NCI-H2107 treated with DMSO at 0.1 percent for 48 hours (cell line): Measurements from ENCODE around the gene PIGL.
"Not testable (repeated sequence)": the region's sequence is repeated elsewhere in the genome, so short reads cannot be mapped to it uniquely, and the experiment has no call there.

ENCODE experiments used
- DNase-seq: peaks from one replicate; lab custom pipeline; 2025; ENCODE audit not compliant: unreplicated experiment; lab: John Stamatoyannopoulos, UW

The PIGL gene

DNA sequence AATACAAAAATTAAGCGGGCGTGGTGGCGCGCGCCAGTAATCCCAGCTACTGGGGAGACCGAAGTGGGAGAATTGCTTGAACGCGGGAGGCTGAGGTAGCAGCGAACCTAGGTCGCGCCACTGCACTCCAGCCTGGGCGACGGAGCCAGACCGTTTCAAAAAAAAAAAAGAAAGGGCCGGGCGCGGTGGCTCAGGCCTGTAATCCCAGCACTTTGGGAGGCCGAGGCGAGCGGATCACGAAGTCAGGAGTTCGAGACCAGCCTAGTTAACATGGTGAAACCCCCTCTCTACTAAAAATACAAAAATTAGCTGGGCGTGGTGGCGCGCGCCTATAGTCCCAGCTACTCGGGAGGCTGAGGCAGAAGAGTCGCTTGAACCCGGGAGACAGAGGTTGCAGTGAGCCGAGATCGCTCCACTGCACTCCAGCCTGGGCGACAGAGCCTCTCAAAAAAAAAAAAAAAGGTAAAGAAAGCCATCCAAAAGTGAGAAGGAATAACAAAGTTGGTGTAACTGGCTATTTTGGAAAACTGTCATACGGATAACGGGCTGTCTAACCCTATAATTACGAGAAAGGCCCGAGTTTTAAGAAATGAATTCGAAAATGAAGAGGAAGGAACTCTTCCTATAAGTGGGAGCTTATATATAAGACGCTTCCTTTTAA is 539 bp upstream of the PIGL start:
- DNase-seq, result not testable (repeated sequence)

- no peak for DNase-seq
Observed at GRCh38 chr17:16222406-16222805, 5.4 kb downstream of the PIGL start.

- not testable (repeated sequence) for DNase-seq
Observed at GRCh38 chr17:16229912-16230561, 13.0 kb downstream of the PIGL start.

DNA sequence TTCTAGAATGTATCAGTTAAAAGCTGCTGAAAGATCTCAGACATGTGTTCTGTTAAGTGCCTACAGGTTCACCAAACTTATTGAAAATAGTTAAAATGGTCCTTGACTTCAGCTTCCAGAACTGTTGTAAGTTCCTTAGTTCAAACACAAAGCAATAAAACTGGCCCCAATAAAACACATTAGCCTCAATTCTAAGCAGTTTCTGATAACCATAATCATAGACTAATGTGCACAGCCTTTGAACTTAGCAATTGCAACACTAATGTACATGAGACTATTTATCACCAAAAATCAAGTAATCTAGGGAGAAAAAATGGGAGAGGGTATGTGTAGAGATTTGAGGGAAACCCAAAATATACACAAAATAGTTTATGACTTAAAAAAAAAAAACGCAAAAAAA is 15.4 kb downstream of the PIGL start:
- DNase-seq, result no peak

DNA sequence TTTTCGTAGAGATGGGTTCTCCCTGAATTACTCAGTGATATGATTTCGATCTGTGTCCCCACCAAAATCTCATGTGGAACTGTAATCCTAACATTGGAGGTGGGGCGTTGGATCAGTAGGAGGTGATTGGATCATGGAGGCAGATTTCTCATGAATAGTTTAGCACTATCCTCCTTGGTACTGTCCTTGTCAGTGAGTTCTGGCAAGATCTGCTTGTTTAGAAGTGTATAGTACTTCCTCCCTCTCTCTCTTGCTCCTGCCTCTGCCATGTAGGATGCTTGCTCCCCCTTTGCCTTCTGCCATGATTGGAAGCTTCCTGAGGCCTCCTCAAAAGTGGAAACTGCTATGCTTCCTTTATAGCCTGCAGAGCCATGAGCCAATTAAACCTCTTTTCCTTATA is 22.9 kb downstream of the PIGL start:
- no peak for DNase-seq

- DNase-seq, result no peak
Observed at GRCh38 chr17:16241906-16242399, 24.9 kb downstream of the PIGL start.

GRCh38 chr17:16243385-16243784 is 26.4 kb downstream of the PIGL start:
- no peak for DNase-seq

- no peak for DNase-seq
Observed at GRCh38 chr17:16243801-16244567, 27.0 kb downstream of the PIGL start.

DNA sequence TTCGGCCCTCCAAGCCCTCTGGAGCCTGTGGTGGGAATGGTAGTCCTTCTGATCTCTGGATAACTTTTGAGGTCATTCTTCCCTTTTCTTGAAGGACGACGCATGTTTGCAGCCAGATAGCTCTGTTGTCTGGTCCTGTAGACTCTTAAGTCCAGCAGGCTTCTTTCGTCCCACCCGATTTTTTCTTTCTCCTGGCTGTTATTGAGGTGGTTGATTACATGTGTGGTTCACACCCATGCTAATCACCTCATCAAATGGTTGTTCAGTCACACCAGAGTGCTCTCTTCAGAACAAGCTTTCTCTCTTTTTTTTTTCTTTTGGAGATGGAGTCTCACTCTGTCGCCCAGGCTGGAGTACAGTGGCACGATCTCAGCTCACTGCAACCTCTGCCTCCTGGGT is 30.6 kb downstream of the PIGL start:
- no peak for DNase-seq

DNA sequence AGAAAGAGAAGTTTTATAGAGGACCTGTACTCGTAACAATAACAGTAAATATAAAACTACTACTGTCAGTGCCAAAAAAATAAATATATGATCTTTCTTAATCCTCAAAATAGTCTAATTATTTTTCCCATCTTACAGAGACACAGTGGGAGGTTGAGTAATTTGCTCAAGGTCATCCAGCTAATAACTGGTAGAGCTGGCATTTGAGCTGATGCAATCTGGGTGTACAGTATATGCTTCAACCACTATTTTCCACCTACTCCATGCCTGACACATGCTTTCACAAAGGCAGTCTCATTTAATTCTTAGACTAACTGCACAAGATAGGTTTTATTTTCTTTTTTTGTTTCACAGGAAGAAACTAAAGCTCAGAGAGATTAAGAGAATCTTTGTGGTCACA is 33.6 kb downstream of the PIGL start:
- DNase-seq, result no peak

DNA sequence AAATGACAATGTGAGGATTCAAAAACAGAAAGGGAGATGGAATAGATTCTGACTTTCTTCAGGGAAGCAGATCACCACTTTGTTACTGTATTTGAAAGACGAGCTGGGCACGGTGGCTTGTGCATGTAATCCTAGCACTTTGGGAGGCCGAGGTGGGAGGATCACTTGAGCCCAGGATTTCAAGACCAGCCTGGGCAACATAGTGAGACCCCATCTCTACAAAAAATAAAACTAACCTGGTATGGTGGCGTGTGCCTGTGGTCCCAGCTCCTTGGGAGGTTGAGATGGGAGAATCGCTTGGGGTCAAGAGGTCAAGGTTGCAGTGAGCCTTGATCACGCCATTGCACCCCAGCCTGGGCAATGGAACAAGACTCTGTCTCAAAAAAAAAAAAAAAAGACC is 34.0 kb downstream of the PIGL start:
- no peak for DNase-seq

DNA sequence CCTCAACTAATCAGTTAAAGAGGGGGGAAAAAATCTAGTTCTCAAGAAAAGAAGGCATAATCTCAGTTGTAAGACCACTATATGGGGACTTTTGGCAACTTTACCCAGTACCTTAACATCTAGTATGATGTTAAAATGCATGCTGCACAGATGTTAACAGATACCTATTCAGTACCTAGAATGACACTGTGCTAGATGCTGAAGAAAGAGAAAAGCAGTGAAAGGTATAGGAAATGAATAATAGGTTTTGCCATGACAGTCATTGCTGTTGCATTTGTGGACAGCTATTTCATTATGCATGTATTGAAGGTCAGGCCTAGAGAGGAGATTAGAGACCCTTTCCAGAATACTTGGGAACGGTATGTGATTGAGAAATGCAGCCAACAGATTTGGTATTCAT is 34.5 kb downstream of the PIGL start:
- no peak for DNase-seq

GRCh38 chr17:16254773-16255400 is 37.9 kb downstream of the PIGL start:
- DNase-seq, result no peak

DNA sequence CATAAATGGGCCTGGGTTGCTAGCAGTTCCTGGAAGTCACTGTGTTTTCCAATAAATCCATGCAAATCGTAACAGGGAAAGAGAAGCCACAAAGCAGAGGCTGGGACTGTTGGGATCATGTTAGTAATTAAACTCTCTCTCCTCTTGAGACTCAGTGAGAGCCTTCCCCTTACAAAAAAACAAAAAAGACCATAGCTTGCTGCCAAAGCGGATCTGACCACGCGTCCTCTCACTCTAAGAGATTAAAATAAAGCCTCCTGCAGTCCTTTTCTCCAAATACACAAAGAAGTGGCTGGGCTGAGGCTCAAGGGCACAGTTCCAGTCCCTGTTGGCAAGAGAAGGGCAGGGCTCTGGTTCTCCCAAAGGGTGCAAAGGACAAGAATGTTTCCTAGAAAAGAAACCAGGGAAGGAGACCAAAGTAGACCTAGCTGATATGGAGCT is 38.5 kb downstream of the PIGL start:
- DNase-seq, result peak; percentile 8

DNA sequence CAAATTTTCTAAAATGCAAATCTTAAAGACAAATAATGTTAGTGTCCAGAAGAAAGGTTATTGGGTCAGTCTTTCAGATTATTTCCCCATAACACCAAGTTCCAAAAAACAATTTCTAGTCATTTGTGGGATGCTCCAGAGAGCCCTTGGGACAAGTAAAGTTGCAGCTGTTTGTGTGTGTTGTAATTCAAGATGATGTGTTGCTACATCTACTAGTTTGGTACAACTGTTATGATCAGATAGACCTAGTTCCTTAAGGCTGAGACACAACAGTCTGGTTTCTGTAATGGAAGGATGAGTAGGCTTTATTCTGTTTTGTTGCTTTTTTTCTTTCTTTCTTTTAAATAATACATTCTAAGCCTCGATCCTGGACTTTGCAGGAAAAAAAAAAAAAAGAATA is 41.9 kb downstream of the PIGL start:
- DNase-seq, result no peak

DNA sequence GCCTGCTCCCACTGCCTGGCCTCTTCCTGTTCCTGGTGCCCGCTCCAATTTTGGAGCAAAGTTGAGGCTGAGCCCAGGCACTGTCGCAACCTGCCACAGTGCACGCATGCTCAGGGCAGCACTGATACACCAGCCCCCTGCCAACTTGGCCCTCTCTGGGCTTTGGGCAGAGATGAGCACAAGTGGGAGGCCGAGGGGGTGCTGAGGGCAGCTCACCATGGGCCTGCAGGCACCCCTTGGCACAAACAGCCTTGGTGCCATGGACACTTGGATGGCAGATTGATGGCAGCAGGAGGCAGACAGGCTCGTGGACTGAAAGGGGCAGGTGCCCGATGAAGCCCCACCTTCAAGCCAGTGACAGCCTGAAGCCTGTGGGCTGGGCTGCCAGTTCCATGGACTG is 42.9 kb downstream of the PIGL start:
- no peak for DNase-seq

DNA sequence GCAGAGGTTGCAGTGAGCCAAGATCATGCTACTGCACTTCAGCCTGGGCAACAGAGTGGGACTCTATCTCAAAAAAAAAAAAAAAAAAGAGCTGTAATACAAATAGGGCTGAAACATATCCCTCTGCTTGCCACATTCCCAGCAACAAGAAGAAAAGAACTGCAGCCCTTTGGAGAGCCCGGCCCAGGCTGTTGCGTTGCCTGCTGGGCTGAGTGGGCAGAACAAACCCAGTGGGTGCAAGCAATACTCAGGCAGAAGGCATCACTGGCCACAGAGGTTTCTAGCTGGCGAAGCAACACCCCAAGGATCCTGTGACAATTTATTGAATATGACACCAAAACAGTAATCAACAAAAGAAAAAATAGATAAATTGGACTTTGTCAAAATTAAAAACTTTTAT is 44.0 kb downstream of the PIGL start:
- no peak for DNase-seq

GRCh38 chr17:16262201-16262600 is 45.2 kb downstream of the PIGL start:
- no peak for DNase-seq

DNA sequence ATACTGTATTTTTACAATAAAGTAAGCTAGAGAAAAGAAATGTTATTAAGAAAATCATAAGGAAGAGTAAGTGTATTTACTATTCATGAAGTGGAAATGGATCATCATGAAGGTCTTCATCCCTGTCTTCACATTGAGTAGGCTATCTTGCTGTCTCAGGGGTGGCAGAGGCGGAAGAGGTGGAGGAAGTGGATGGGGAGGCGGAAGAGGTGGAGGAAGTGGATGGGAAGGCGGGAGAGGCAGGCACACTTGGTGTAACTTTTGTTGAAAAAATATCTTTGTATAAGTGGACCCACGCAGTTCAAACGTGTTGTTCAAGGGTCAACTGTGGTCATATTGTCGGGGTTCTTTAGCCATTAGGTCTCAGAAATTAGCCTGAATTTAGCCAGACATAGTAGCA is 50.2 kb downstream of the PIGL start:
- no peak for DNase-seq

GRCh38 chr17:16269658-16270057 is 52.6 kb downstream of the PIGL start:
- DNase-seq, result no peak

- DNase-seq, result no peak
Observed at GRCh38 chr17:16272111-16272840, 55.3 kb downstream of the PIGL start.
